ENCODE results near the gene NEO1. TPM values are rescaled to one million over a fixed set of nuclear protein-coding genes. Genes with fewer than 3 reads are reported as not detected.
"Not testable (repeated sequence)": the region's sequence is repeated elsewhere in the genome, so short reads cannot be mapped to it uniquely, and the experiment has no call there.

Gene NEO1
- total RNA-seq, 1 experiment from 2014 or later, result 16.1 TPM

DNA sequence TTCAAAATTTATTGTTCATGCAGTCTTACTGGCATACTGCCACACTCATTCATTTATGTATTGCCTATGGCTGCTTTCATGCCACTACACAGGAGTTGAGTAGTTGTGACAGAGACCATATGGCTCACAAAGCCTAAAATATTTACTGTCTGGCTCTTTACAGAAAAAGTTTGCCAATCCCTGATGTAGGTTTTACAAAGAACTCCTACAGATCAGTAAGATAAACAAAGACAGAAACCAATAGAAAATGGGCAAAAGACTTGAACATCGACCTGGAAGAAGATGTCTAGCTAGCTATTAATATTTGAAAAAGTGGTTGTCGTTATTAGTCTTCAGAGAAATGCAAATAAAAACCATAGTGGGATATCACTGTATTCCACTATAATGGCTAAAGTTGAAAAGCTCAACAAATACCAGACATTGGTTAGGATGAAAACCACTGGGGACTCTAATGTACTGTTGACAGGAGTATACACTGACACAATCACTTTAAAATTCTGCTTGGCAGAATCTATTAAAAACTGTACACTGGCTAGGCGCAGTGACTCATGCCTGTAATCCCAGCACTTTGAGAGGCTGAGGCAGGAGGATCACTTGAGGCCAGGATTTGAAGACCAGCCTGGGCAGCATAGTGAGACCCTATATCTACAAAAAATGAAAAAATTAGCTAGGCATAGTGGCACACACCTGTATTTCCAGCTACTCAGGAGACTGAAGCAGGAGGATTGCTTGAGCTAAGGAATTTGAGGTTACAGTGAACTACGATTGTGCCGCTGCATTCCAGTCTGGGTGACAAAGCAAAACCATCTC, 87.7 kb downstream of the NEO1 start:
- DNase-seq (ENCODE audit: low read depth), result no peak

DNA sequence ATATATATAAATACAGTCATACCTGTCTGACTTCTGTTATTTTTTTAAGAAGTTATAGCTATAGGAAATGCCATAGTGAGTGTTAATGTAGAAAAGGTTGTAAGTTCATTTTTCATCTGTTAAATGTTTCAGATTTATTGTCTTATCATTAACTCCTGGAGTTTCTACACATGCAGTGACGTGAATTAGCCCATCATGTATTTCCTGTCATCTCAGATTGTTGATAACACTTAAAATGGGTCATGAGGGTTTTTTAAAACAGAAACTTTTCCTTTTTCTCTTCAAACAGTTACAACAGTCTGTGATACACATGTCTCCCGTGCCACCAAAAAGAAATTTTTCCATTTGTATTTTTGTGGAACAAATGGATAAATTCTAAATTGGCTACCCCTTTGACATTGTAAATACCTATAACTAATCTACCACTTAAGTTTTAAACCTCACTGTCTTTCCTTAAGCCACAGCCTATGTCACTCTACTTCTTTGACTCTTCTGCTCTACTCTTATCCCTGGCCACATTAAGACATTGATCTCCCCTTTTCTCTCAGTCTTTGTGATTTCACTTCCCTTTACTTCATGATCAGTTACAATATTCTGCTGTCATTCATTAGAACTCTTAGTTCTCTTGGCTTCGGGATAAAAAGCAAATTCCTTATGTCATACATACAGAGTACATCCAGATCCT, 89.1 kb downstream of the NEO1 start:
- no peak for DNase-seq (ENCODE audit: low read depth)

- DNase-seq (ENCODE audit: low read depth), result no peak
Measured at GRCh38 chr15:73142802-73143762, 90.8 kb downstream of the NEO1 start.

DNA sequence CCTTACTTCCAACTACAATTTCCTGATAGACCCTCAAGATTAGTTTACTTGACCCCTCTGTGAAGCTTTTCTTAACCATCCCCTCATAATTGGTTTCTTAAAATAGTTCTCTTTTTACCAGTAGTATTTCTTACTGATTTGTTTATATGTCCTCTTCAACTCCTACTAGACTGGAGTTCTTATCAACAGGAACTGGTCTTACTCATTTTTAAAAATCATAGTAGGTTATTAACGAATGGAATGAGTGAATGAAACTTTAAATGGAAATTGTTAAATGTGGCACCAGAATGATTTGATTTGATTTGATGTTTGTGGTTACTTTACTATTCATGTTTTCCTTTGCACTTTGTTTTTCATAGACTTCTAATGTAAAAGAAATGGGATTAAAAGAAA, 91.5 kb downstream of the NEO1 start:
- DNase-seq (ENCODE audit: low read depth), result no peak

DNA sequence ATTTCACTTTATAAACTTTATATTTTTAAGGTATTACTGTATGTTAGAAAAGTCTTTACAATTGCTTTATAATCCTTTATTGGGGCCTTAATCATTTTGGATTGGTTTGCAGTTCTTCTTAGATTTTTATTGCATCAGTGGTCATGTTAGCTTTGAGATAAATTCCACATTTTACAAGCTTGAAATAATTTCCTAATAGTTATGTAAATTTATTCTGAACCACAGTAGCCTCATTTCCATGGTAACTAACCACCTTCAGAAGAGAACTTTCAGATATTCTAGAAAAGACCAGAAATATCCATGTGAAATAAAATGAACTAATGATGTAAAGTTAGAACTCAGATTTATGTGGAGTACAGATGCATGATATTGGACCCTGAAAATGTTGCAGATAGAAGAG, 94.2 kb downstream of the NEO1 start:
- no peak for DNase-seq (ENCODE audit: low read depth)

- no peak for DNase-seq (ENCODE audit: low read depth)
Measured at GRCh38 chr15:73150831-73151230, 98.6 kb downstream of the NEO1 start.

GRCh38 chr15:73153024-73153423, 100.8 kb downstream of the NEO1 start:
- no peak for DNase-seq (ENCODE audit: low read depth)

GRCh38 chr15:73153447-73153846, 101.2 kb downstream of the NEO1 start:
- DNase-seq (ENCODE audit: low read depth), result no peak

DNA sequence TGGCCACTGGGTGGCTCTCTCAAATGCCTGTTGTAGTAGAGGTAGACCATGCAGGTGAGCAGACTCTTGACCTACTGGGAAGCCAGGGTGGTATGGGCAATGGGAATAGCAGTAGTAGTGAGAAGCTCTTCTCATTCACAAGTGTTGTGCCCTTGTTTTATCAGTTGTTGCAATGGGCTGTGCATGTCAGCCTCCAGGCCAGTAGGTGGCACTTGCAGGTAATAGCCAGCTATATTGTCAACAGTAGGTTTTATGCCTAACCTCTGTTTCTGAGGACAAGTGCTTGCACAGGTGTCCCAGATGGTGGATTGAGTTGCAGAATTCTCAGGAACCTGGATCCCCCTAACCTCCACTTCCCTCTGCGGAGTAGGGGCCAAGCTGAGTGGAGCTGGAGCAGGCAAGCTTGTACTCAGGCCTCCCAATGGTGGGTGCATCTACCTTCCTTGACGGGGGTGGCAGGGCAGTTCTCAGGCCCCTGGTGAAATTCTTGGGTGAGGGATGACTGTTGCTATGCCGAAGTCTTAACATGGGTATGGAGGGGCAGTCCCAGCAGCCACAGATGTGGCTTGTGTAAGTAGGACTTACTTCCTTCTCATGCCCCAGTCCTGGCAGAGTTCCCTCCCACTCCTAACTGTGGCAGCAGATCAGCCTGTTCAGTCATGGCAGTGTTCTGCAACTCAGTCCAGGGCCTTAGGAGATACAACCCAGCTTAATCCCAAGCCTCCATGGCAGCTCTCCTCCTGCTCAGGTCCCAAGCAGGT, 104.3 kb downstream of the NEO1 start:
- no peak for DNase-seq (ENCODE audit: low read depth)

- DNase-seq (ENCODE audit: low read depth), result no peak
Measured at GRCh38 chr15:73161546-73161945, 109.3 kb downstream of the NEO1 start.

DNA sequence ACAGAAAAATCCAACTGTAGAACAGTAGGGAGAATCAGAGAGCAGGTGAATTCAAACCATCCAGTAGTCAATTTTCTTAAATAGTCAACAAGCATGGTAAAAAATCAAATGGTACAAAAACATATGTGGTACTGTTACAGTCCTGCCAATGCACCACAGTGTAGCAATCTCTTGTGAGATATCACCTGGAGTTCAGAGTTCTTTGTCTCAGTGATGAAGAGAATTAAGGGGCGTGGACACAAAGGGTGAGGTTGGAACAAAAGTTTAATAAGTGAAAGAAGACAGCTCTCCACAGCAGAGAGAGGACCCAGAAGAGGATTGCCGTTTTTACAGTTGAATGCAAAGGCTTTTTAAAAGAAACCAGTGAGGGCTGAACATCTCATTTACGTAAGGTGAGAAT, 113.2 kb downstream of the NEO1 start:
- no peak for DNase-seq (ENCODE audit: low read depth)

DNA sequence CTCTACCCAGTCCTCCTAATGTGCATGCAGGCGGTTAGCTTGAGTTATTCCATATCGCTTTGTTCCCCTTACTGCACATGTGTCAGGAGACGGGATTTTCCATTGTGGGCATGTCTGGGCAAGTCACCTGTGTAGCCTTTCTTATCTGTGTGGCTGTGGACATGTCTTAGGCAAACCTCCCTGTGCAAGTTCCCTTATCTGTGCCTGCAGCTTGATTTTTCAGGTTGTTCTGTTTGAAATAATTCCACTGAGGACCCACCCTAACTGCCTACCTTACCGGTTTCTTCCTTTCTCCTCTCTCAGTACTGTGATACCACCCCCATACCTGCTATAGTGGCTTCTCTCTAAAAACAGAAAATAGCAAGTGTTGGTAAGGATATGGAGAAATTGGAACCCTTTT, 113.6 kb downstream of the NEO1 start:
- DNase-seq (ENCODE audit: low read depth), result no peak

GRCh38 chr15:73166711-73167110, 114.4 kb downstream of the NEO1 start:
- not testable (repeated sequence) for DNase-seq (ENCODE audit: low read depth)

- no peak for DNase-seq (ENCODE audit: low read depth)
Measured at GRCh38 chr15:73168487-73168886, 116.2 kb downstream of the NEO1 start.

DNA sequence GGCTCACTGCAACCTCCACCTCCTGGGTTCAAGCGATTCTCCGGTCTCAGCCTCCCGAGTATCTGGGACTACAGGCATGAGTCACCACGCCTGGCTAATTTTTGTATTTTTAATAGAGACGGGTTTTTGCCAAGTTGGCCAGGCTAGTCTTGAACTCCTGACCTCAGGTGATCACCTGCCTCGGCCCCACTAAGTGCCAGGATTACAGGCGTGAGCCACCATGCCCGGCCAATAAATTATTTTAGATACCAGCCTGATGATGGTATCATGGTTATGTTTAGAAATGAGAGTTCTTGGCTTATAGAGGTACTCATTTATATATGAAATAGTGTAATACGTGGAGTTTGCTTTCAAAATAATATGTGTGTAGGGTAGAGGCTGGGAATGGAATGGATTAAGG, 119.4 kb downstream of the NEO1 start:
- DNase-seq (ENCODE audit: low read depth), result no peak

DNA sequence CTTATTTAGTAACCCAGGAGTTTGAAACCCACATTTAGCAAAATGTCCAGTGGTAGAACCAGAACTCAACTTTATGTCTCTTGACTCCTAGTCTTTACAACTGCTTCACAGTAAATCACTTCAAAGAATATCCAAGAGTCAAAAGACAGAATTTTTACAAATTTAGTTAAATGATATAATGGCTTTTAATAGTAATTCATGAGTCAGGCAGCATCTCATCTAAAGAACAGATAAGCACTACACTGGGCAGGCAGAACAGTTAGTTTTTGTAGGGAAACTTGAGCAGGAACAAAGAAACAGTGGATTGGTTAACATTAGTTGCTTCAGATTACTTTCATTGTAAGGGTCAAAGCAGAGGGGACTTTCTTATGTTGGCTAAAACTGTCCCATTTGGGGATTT, 120.2 kb downstream of the NEO1 start:
- DNase-seq (ENCODE audit: low read depth), result no peak

- no peak for DNase-seq (ENCODE audit: low read depth)
Measured at GRCh38 chr15:73174171-73174570, 121.9 kb downstream of the NEO1 start.

DNA sequence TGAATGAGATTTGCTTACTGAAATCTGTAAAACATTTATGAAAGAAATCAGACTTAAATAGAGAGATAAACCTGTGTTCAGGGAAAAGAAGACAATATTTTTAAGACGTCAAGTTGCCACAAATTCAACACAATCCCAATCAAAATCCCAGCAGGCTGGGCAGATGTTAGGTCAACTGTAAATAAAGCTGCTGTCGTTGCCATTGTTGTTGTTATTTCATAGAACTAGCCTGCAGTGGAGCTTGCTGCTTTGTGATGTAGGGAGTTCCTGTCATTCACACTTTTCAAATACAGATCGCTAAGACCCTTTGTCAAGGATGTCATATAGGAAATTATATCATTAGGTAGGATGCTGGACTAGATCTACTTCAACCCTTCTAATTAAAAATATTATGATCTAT, 123.1 kb downstream of the NEO1 start:
- no peak for DNase-seq (ENCODE audit: low read depth)

- DNase-seq (ENCODE audit: low read depth), result no peak
Measured at GRCh38 chr15:73176598-73176997, 124.3 kb downstream of the NEO1 start.

GRCh38 chr15:73183071-73183470, 130.8 kb downstream of the NEO1 start:
- DNase-seq (ENCODE audit: low read depth), result no peak

GRCh38 chr15:73190189-73190601, 137.9 kb downstream of the NEO1 start:
- DNase-seq (ENCODE audit: low read depth), result peak; percentile 17

DNA sequence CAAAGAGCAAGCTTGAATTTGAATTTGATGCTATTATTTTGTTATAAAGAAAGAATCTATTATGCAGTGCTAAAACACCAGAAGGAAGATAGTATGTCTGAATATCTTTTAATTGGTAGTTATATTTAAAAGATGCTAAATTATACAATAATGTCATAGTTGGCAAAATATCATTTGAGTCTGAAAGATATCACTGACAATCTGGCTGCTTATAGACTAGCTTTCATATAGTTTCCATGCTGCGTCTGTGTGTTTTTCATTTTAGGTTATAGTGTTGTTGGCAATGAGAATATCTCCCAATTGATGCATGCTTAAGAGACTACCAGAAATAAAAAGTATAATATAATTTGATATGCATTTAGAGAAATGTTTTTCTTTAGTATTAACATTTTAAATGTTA, 142.9 kb downstream of the NEO1 start:
- no peak for DNase-seq (ENCODE audit: low read depth)
